H1 (cell line): ENCODE measurements around the gene QSOX1. TPM values are rescaled to one million over a fixed set of nuclear protein-coding genes. Genes with fewer than 3 reads are reported as not detected.

Experiments
- CBX8 ChIP-seq: fragments of 300-800, 300-1000 bp; sonication (generic); IDR thresholded peaks from 2 replicates; pipeline ENCODE4 v1.7.1; 2016; ENCODE audit warnings: low read depth, low read length, borderline replicate concordance
- CHD1 ChIP-seq: IDR thresholded peaks from 2 replicates; pipeline ENCODE4 v1.6.1; 2012; ENCODE audit warnings: low read depth, low read length, improper control_type of control experiment
- GABPA ChIP-seq: IDR thresholded peaks from 2 replicates; pipeline ENCODE4 v1.6.1; 2011; ENCODE audit warnings: mild to moderate bottlenecking, low read length, moderate library complexity, borderline replicate concordance; ENCODE audit not compliant: insufficient read depth
- JUN ChIP-seq: IDR thresholded peaks from 2 replicates; pipeline ENCODE4 v1.6.1; 2011; ENCODE audit warnings: low read depth, mild to moderate bottlenecking, improper control_type of control experiment, low read length
- POLR2A ChIP-seq, 2 experiments: IDR thresholded peaks; 1 replicate in 1 of 2; 2 replicates in 1 of 2; pipeline ENCODE4 v1.6.1; 2011; ENCODE audit warnings: low read depth in 2 of 2, low read length in 2 of 2, mild to moderate bottlenecking in 2 of 2; ENCODE audit errors: control extremely low read depth in 1 of 2
- RBBP5 ChIP-seq: IDR thresholded peaks from 2 replicates; pipeline ENCODE4 v1.7.1; 2012; ENCODE audit warnings: low read depth, mild to moderate bottlenecking, inconsistent platforms, low read length, moderate library complexity, borderline replicate concordance
- RFX5 ChIP-seq: IDR thresholded peaks from 2 replicates; pipeline ENCODE4 v1.6.1; 2011; ENCODE audit warnings: low read depth, low read length, improper control_type of control experiment, borderline replicate concordance
- SAP30 ChIP-seq: fragments of 300-600 bp; sonication (generic); IDR thresholded peaks from 2 replicates; pipeline ENCODE4 v1.7.1; 2012; ENCODE audit warnings: low read length, moderate library complexity, mild to moderate bottlenecking, inconsistent platforms; ENCODE audit not compliant: insufficient read depth, insufficient replicate concordance
- SIX5 ChIP-seq: IDR thresholded peaks from 2 replicates; pipeline ENCODE4 v1.6.1; 2011; ENCODE audit warnings: mild to moderate bottlenecking, low read depth, low read length
- SP1 ChIP-seq: IDR thresholded peaks from 2 replicates; pipeline ENCODE4 v1.6.1; 2011; ENCODE audit warnings: low read depth, low read length
- SP2 ChIP-seq: IDR thresholded peaks from 2 replicates; pipeline ENCODE4 v1.6.1; 2012; ENCODE audit warnings: mild to moderate bottlenecking, low read length, inconsistent platforms
- SUZ12 ChIP-seq: fragments of 200-600 bp; sonication (generic); IDR thresholded peaks from 2 replicates; pipeline ENCODE4 v1.6.1; 2012; ENCODE audit warnings: mild to moderate bottlenecking, inconsistent platforms, low read length, moderate library complexity, mixed read lengths
- TAF7 ChIP-seq: optimal IDR thresholded peaks from 2 replicates; pipeline ENCODE3; 2011; ENCODE audit warnings: low read depth, mild to moderate bottlenecking, inconsistent platforms, low read length, moderate library complexity, borderline replicate concordance
- TBP ChIP-seq: IDR thresholded peaks from 2 replicates; pipeline ENCODE4 v1.6.1; 2011; ENCODE audit warnings: low read depth, low read length, improper control_type of control experiment
- TCF12 ChIP-seq: IDR thresholded peaks from 2 replicates; pipeline ENCODE4 v1.6.1; 2011; ENCODE audit warnings: low read depth, mild to moderate bottlenecking, low read length
- TEAD4 ChIP-seq: IDR thresholded peaks from 2 replicates; pipeline ENCODE4 v1.6.1; 2012; ENCODE audit warnings: low read depth, low read length, inconsistent platforms, mixed read lengths
- YY1 ChIP-seq: IDR thresholded peaks from 2 replicates; pipeline ENCODE4 v1.6.1; 2011; ENCODE audit warnings: low read depth, mild to moderate bottlenecking, low read length
- ZNF274 ChIP-seq: IDR thresholded peaks from 2 replicates; pipeline ENCODE4 v1.7.0; 2012; ENCODE audit warnings: low read length, borderline replicate concordance; ENCODE audit errors: extremely low read depth
- polyA plus RNA-seq, 7 experiments: library from polyadenylated mRNA; depleted of rRNA in 3 of 7; stranded (reverse) in 5 of 7; unstranded in 2 of 7; fragments of >200 nt in 5 of 7; fragments of 200-250 nt in 2 of 7; gene quantifications; 1 replicate in 5 of 7; 2 replicates in 1 of 7; 4 replicates in 1 of 7; pipeline versions ENCODE4 v1.2.1 to v1.2.3, GENCODE V29; 2011 to 2013; ENCODE audit warnings: missing spikeins in 2 of 7, mixed read lengths in 2 of 7
- total RNA-seq: library from RNA; stranded (reverse); fragmentation: NEBNext Ultra II Directional; extraction: Animal tissue kit (Norgen Biotek cat#: 25700); gene quantifications from 2 replicates; pipeline ENCODE4 v1.2.1, GENCODE V29; 2021
- TF ChIP-seq, protein P1 (sequence below): IDR thresholded peaks from 2 replicates; pipeline ENCODE4 v1.6.1; 2011; ENCODE audit warnings: low read depth, mild to moderate bottlenecking, low read length; ENCODE audit not compliant: insufficient read depth
- TF ChIP-seq, protein P2 (sequence below): IDR thresholded peaks from 2 replicates; pipeline ENCODE4 v1.6.1; 2012; ENCODE audit warnings: inconsistent platforms
- TF ChIP-seq, protein P3 (sequence below): IDR thresholded peaks from 2 replicates; pipeline ENCODE4 v1.6.1; 2012; ENCODE audit warnings: low read length, inconsistent platforms

QSOX1 gene
- total and polyA plus RNA-seq, 2 of the 8 experiments (the other 6 are each of a cell fraction or from before 2014, with no cell fraction given) = 97.7 to 123 TPM

DNA sequence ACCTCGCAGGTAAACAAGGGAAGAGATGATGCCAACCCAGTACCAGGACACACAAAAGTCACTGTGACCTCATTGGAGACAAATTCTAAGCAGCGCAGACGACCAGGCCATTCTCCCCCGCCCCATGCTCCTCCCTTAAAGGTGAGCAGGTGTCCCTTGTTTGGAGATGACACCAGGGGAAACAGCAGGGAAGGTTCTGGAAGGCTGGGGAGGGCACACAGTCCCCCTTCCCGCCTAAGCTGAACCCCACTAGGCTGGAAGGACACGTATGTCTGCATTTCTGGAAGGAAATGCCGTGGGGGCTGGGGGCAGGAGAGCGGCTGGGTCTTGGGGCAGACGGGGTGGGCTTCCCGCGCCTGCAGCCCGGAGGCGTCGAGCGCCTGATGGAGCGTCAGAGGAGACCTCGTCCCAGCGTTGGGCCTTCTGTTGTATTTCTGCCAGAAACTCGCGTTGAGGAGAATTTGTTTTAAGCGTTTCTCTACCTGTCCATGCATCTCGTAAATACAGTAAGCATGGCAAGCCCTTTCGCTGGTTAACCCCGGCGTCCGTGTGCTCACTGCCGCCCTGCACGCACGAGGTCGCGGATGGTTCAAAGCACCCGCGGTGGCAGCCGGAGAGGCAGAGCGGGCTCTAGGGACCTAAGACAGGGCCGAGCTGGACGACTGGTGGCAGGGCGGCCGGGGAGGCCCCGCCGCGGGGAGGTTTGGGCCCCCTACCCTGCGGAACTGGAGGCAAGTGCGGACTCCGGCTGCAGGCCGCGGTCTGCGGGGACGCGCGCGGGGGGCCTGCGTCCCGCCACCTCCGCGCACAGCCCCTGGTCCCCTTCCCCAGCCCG is 74.2 kb downstream of the QSOX1 start (continued):
- TF ChIP-seq SIX5 (no peak), TBP (no peak), TCF12 (no peak), ZNF274 (no peak), RFX5 (no peak), POLR2A (IDR thresholded peaks at IDR 0.05; ENCODE audit: control extremely low read depth in 1 of 2, low read depth in 2 of 2, low read length in 2 of 2) (no peak), CBX8 (no peak), SP1 (no peak), SP2 (no peak), RBBP5 (no peak), SUZ12 (peak; percentile 77), TAF7 (no peak), SAP30 (no peak), TEAD4 (no peak), JUN (no peak), YY1 (no peak), CHD1 (no peak), GABPA (no peak)
- TF ChIP-seq, protein P1, sequence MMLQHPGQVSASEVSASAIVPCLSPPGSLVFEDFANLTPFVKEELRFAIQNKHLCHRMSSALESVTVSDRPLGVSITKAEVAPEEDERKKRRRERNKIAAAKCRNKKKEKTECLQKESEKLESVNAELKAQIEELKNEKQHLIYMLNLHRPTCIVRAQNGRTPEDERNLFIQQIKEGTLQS = no peak
- TF ChIP-seq, protein P2, sequence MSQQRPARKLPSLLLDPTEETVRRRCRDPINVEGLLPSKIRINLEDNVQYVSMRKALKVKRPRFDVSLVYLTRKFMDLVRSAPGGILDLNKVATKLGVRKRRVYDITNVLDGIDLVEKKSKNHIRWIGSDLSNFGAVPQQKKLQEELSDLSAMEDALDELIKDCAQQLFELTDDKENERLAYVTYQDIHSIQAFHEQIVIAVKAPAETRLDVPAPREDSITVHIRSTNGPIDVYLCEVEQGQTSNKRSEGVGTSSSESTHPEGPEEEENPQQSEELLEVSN = peak; percentile 100
- TF ChIP-seq, protein P3, sequence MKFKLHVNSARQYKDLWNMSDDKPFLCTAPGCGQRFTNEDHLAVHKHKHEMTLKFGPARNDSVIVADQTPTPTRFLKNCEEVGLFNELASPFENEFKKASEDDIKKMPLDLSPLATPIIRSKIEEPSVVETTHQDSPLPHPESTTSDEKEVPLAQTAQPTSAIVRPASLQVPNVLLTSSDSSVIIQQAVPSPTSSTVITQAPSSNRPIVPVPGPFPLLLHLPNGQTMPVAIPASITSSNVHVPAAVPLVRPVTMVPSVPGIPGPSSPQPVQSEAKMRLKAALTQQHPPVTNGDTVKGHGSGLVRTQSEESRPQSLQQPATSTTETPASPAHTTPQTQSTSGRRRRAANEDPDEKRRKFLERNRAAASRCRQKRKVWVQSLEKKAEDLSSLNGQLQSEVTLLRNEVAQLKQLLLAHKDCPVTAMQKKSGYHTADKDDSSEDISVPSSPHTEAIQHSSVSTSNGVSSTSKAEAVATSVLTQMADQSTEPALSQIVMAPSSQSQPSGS = no peak
